ENCODE results near the gene INSR. TPM values are rescaled to one million over a fixed set of nuclear protein-coding genes. Genes with fewer than 3 reads are reported as not detected.
"Not testable (repeated sequence)": the region's sequence is repeated elsewhere in the genome, so short reads cannot be mapped to it uniquely, and the experiment has no call there.

INSR gene
- total RNA-seq, 1 experiment from 2014 or later: 7.2 TPM

DNA sequence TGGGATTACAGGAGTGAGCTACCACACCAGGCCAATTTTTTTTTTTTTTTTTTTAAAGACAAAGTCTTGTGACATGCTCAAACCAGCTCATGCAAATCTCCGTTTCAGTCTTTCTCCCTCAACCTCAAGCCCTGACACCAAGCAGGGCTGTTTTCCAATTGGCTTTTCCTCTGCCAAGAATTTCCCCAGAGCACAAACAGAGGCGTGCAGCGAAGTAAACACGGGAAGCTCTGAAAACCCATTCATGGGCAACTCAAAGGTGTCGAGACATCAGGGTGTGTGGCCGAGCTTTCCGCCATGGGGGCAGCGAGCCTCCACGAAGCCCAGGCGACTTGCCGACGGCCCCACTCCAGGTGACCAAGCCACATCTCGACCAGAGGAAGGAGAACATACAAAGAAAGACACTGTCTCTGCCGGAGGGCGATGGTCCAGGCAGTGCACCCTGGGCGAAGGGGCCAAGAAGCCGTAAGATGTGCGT lies 70.0 kb downstream of the INSR start:
- DNase-seq (ENCODE audit: low spot score): no peak

- no peak for DNase-seq (ENCODE audit: low spot score)
Measured at GRCh38 chr19:7223429-7223828, 70.8 kb downstream of the INSR start.

DNA sequence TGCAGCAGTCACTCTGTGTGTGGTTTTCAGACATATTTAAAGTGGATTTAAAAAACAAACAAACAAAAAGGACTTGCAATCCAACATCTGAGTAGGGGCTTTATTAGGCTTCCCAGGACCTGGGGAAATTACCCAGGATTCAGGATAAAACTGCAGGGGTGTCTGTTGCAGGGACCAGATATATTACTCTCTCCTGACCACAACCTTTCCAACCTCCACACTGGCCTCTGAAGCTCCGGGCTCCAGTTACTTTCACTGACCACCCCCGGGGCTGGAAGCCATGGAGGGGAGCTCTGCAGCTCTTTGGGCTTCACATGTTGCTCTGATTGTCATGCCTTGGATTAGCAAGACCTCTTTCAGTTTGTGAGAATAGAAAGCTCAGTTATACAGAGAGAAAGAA lies 75.2 kb downstream of the INSR start:
- DNase-seq (ENCODE audit: low spot score): no peak

GRCh38 chr19:7217861-7218260 lies 76.4 kb downstream of the INSR start:
- no peak for DNase-seq (ENCODE audit: low spot score)

- no peak for DNase-seq (ENCODE audit: low spot score)
Measured at GRCh38 chr19:7216373-7216902, 77.8 kb downstream of the INSR start.

- DNase-seq (ENCODE audit: low spot score): no peak
Measured at GRCh38 chr19:7215176-7215575, 79.0 kb downstream of the INSR start.

- no peak for DNase-seq (ENCODE audit: low spot score)
Measured at GRCh38 chr19:7214324-7215089, 79.7 kb downstream of the INSR start.

GRCh38 chr19:7213628-7214323 lies 80.4 kb downstream of the INSR start:
- no peak for DNase-seq (ENCODE audit: low spot score)

- no peak for DNase-seq (ENCODE audit: low spot score)
Measured at GRCh38 chr19:7211191-7211951, 82.8 kb downstream of the INSR start.

DNA sequence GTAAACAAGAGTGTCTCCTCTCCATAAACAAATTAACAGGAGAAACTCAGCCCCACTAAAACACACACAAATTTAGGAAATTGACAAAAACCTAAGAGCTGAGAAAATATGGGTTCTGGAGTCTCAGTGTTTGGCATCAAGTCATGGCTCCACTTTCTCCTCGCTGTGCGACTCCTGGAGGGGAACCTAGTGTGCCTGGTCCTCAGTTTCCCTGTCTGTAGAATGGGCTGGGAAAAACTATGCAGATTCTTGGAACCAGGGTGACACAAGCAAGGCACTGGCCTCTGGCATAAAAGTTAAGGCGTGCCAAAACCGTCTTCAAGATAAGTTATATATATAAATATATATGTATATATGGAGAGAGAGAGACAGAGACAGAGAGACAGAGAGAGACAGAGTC lies 83.9 kb downstream of the INSR start:
- no peak for DNase-seq (ENCODE audit: low spot score)

DNA sequence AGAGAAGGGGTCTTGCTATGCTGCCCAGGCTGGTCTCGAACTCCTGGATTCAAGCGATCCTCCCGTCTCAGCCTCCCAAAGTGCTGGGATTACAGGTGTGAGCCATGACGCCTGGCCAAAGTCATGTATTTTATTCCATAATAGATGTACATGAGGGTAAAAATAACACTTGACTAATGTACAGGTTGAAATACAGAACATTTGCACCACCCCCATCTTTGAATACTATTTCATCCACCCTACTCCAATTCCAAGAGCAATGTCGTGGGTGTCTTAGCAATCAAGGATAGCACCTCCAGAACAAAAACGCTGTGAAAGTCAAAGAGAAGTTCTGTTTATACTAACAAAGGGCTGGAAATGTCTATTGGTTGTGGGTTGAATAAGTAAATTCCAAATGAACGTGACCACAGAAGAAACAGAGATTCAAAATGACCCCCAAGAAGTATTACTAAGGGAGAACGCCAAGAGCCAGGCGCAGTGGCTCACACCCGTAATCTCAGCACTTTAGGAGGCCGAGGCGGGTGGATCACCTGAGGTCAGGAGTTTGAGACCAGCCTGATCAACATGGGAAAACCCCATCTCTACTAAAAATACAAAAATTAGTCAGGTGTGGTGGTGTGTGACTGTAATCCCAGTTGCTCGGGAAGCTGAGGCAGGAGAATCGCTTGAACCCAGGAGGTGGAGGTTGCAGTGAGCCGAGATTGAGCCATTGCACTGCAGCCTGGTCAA lies 84.5 kb downstream of the INSR start:
- not testable (repeated sequence) for DNase-seq (ENCODE audit: low spot score)

- DNase-seq (ENCODE audit: low spot score): not testable (repeated sequence)
Measured at GRCh38 chr19:7209036-7209435, 85.2 kb downstream of the INSR start.

- no peak for DNase-seq (ENCODE audit: low spot score)
Measured at GRCh38 chr19:7203332-7203731, 90.9 kb downstream of the INSR start.

- DNase-seq (ENCODE audit: low spot score): no peak
Measured at GRCh38 chr19:7202888-7203287, 91.3 kb downstream of the INSR start.

- DNase-seq (ENCODE audit: low spot score): no peak
Measured at GRCh38 chr19:7200736-7201135, 93.5 kb downstream of the INSR start.

DNA sequence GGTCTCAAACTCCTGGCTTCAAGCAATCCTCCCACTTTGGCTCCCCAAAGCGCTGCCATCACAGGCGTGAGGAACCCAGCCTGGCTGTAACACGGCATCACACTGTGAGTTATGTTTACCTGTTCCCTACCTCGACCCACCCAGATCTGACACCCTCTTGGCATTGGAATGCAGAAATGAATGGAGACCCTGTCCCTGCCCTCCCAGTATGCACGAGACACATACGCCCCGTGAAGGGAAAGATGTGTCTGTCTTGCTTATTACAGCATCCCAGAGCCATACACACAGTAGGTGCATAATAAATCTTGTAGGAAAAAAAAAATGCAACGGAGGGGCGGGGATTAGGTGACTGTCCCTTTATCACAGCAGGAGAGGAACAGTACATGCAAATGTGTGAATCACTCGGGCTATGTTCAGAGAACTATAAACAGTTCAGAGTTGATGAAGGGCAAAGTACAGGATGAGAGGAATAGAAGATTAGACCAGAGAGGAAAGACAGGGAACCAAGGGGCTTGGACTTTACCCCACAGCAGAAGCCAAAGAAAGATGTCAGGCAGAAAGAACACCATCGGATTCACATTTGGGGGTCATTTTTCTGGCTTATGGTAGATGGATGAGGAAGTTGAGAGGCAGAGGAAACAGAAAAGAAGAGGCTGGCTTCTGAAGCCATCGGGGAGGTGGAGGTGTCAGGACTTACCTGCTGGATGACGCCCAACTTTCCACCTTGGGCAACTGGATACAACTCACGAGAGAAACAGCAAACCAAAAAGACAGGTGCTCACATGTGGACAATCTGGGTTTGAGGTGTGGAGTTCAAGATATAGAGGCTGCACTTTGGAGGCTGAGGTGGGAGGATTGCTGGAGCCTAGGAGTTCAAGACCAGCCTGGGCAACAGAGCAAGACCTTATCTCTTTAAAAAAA lies 94.3 kb downstream of the INSR start:
- DNase-seq (ENCODE audit: low spot score): peak; percentile 66

- DNase-seq (ENCODE audit: low spot score): peak; percentile 78
Measured at GRCh38 chr19:7197760-7198696, 96.2 kb downstream of the INSR start.

- DNase-seq (ENCODE audit: low spot score): peak; percentile 93
Measured at GRCh38 chr19:7197119-7197759, 97.0 kb downstream of the INSR start.

DNA sequence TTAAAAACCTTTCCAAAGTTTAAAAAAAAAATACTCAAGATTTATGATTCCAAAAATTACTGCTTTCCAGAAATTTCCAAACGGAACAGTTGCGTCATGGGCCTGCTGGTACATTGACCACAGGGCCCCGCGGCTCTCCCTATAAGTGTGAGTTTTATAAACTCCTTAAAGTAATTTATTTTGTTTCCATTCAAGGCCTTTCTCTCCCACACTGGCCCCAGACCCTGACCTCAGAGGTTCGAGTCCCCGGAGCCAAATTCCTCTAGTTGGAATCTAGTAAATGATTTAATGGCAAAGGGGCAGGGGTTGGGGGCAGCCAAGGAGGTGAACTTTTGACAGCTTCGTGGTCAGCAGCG lies 97.5 kb downstream of the INSR start:
- no peak for DNase-seq (ENCODE audit: low spot score)

Data from A172 (cell line).